Activated T-cell treated with anti-CD3 and anti-CD28 coated beads for 48 hours (primary cell): ENCODE data around the gene TKFC.

ENCODE experiments used
- DNase-seq: peaks from one replicate; pipeline ENCODE4 v3.0.0-alpha.2; 2020; ENCODE audit warnings: low read depth

Gene TKFC

DNA sequence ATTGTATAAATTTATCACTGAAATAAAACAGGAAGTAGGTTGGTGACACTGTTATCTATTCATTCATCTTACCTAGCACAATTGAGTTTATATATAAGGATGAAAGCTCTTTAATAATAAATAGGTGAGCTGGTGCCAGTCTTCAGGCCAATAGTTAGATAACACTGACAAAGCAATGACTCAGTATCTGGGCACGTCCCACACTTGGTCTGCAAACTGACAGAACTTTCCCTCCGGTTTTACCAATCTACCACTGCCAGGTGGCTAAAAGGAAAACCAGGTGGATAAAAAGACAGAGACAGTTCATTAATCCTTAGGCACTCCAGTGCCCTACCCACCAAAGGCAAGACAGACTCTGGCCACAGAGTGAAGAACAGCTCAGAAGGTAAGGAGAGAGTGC lies 17.8 kb upstream of the TKFC start:
- DNase-seq = no peak

- no peak for DNase-seq
Measured at GRCh38 chr11:61325649-61326414, 7.2 kb upstream of the TKFC start.

- no peak for DNase-seq
Measured at GRCh38 chr11:61327669-61328071, 5.4 kb upstream of the TKFC start.

- no peak for DNase-seq
Measured at GRCh38 chr11:61328351-61328750, 4.7 kb upstream of the TKFC start.

DNA sequence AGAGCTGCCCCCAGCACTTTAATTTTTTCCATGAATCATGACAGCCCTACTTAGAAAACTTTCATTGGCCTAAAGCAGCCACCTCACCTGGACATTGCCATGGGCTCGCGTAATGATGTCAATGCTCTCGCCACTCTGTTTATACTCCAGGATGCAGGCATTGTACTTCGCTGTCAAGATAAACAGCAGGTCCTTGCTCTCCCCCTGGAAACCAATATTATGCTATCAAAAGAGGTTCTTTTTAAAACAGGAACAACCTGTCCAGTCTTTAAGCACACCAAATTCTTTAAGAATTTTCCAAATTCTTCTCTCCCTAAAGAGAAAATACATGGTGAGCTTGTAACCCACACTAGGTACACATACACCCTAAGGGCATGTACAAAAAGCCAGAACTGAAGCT lies 3.2 kb upstream of the TKFC start:
- no peak for DNase-seq

- DNase-seq = no peak
Measured at GRCh38 chr11:61331651-61332050, 1.4 kb upstream of the TKFC start.

- no peak for DNase-seq
Measured at GRCh38 chr11:61332281-61332796, 689 bp upstream of the TKFC start.

DNA sequence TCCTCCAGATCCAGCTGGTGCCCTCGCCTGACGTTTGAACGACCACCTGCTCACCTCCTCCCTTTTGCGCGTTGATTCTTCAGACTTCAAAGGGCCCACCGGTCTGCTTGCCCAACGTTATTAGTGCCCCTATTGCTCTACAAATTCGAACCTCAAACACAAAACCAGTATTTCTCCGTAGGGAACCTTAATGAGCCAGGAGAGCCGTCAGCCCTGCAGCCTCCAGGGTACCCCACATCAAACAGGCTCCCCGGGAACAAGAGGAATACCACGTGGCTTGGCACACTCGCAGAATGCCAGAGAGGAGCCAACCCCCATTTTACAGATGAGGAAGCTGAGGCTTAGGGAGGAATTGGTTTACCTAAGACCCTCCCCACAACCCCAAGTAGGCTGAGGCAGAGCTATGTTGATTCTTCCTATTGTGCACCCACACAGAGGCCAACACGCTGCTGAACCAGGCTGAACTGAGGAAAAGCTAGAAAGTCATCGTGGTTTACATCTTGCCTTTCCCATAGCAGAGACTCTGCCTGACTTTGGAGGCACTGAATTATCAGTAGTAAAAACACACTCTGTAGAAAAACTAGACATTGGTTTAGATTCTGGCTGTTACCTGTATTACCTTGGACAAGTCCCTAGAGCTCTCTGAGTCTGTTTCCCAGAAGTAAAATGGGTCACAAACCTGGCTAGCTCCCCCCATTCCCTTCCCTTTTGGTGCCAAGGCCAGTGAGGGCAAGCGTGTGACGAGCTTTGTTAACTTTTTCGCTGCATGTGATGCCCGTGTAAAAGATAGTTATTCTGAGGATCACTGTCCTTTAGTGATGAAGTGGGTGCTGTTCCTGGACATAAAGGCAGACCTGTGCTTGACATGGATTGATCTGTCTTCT lies 764 bp downstream of the TKFC start:
- DNase-seq = peak; percentile 19

DNA sequence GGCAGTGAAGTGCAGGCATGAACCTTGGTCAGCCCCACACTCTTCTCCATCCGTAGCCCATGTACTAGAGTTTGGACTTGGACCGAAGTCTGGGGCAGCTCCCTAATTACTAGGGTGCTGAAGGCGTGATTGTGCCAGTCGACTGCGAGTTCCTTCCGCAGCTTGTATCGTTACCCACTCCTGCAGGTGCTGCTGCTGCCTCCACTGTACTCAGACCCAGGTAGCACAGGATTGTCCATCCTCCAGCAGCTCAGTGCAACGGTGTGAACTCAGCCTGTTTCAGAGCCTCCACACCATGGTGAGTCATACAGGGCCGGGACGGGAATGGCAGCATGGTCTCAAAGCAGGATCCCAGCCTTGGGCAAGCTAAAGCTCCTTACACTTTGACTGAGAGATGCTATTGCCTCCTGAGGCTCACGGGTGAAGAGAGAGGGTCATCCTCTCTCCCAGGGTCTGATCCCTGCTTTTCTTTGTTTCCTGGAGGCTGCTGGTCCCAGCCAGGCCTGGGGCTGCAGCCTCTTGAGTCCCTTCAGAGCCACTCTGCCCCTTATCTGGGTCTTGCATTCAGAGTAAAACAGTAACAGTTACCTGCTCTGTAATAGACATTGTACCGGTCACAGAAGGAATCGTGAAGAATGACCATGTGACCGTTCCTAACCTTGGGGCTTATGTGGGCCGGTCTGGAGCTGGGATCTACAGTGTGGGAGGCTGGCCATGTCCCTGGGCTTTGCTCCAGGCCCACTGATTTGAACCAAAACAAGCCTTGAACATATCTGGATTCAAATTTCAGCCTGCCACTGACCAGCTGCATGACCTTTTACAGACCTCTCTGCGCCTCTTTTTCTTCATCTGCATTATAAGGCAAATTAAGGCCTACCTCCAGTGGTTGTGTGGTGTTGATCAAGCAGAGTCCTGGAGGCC lies 1.7 kb downstream of the TKFC start:
- DNase-seq = no peak

GRCh38 chr11:61335355-61335710 lies 2.3 kb downstream of the TKFC start:
- DNase-seq = no peak

DNA sequence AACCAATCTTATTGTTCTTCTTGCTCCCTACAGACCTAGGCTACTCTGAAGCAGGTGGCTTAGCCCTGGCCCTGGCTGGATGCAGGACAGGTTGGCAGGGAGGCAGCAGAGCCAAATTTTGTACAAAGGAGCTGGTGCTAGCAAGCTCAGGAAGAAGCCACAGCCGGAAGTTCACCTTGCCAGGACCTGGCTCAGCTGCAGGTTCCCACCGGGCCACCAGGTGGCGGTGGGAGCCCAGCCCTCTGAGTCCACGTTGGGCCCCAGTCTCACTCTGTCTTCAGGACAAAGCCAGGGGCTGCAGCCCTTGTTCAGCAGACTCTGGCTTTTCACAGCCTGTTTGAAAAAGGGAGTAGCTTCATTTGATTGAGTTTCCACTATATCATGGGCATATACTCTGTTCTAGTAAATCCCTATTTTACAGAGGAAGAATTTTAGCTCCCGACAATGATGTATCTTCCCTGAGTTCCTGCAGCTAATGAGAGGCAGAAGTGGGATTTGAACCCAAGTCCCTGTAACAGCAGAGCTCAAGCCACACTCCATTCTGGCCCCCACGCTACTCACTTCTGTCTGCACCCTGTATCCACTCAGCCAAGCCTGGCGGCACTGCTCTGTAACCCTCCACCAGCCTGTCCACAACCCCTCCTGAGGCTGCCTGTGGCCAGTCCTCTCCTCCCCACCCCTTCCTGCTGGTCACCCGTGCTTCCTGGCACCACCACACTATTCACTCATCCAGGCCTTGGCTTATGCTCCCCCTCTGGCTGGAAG lies 3.3 kb downstream of the TKFC start:
- DNase-seq = peak; percentile 82

DNA sequence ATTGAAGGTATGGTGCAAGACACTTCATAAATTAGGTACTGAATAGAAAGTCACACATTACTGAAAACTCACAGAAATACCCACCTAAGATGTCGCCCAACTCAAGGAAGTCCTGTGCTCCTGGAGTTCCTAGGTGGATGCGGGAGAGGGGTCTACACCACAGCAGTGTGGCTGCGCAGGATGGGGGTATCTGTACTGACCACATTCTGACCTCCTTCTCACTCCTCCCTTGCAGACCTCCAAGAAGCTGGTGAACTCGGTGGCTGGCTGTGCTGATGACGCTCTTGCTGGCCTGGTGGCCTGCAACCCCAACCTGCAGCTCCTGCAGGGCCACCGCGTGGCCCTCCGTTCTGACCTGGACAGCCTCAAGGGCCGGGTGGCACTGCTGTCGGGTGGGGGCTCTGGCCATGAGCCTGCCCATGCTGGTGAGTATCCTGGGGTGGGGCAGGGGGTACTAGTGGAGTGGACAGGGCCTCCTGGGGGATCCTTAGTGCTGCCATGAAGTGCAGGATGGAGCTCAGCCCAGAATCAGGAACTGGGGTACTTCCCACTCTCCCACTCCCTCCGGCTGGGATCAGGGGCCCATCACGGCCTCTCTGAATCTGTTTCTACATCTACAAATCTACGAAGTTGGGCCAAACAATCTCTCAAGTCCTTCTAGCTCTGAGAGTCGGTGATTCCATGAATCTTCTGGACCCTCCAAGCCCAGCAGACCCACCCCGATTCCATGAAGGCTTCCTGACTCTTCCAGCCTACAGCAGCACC lies 4.9 kb downstream of the TKFC start:
- no peak for DNase-seq

GRCh38 chr11:61338783-61339489 lies 5.9 kb downstream of the TKFC start:
- no peak for DNase-seq

DNA sequence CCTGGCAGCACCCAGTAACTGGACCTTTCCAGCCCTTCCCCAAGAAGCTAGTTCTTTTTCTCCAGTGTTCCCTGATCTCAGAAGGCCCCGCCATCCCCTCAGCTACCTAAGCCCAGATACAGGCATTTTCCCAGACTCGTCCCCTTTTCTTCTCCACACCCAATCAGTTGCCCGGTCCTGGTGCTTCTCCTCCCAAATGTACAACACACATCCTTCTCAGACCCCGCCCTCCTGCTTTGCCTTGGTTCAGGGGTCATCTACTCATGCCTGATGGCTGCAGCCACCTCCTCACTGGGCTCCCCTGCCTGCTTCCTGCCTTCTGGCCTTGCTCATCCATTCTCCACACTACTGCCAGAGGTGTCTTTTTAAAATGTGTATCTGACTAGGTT lies 6.5 kb downstream of the TKFC start:
- no peak for DNase-seq

DNA sequence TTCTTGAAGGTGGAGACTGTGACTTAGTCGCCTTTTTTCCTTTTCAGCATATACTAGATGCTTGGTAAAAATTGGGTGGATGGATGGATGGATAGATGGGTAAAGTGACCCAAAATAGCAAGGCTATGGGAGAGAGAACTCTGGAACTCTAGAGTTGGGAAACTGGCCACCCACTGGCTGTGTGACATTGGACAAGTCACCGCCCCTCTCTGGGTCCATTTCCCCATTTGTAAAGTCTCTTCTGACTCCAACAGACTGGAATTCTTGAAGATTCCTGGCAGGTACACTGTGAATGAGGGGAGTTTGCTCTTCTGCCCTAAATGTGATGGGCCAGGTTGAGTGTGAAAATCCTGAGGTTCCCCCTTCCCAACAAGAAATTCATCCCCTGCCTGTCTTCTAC lies 8.0 kb downstream of the TKFC start:
- no peak for DNase-seq

DNA sequence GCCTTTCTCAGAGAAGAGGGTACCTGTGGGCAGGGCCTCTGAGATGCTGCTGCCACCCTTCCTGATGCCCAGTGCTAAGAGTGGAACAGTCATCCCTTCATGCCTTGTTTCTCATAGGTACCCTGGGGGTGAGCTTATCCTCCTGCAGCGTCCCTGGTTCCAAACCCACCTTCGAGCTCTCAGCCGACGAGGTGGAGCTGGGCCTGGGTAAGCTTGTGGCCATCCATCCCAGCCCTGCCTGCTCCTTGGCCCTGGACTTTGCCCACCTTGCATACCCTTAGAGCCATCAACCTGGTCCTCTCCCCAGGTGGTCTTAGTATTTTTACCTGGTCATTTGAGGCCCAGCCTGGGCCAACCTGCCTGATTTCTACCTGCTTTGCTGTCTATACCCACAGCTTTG lies 8.7 kb downstream of the TKFC start:
- no peak for DNase-seq

DNA sequence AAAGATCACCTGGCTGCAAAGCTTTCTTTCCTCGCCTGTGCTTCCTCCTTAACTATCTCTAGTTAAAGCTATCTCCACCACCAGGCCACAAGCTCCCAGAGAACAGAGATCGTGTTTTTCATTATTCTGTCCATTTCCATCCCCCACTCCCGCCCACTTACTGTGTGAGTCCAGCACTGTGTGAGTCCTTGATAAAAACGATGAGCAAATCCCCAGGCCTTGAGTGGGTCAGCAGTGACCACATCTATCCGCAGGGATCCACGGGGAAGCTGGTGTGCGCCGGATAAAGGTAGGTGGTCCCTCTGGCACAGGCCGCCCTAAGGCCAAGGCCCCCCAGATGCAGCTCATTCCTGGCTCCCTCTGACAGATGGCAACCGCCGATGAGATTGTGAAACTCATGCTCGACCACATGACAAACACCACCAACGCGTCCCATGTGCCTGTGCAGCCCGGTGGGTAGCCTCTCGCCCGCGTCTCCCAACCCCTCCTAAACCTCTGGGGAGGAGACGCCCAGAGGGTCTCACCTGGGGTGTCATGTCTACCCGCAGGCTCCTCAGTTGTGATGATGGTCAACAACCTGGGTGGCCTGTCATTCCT lies 9.3 kb downstream of the TKFC start:
- DNase-seq = no peak

GRCh38 chr11:61343792-61344745 lies 11.0 kb downstream of the TKFC start:
- DNase-seq = no peak
